Loucy (cell line): ENCODE data around the gene FOXM1.

Source experiments
- EZH2phosphoT487 ChIP-seq: fragments of 200-600 bp; IDR thresholded peaks from 2 replicates; pipeline ENCODE4 v1.6.1; 2018; ENCODE audit warnings: antibody characterized with exemption, mild to moderate bottlenecking, moderate library complexity, borderline replicate concordance
- TF ChIP-seq, protein P1 (sequence below): fragments of 200-600 bp; sonication (generic); conservative IDR thresholded peaks from 2 replicates; pipeline ENCODE4 v1.5.1; 2014; ENCODE audit warnings: mild to moderate bottlenecking, antibody characterized with exemption, low read length

DNA sequence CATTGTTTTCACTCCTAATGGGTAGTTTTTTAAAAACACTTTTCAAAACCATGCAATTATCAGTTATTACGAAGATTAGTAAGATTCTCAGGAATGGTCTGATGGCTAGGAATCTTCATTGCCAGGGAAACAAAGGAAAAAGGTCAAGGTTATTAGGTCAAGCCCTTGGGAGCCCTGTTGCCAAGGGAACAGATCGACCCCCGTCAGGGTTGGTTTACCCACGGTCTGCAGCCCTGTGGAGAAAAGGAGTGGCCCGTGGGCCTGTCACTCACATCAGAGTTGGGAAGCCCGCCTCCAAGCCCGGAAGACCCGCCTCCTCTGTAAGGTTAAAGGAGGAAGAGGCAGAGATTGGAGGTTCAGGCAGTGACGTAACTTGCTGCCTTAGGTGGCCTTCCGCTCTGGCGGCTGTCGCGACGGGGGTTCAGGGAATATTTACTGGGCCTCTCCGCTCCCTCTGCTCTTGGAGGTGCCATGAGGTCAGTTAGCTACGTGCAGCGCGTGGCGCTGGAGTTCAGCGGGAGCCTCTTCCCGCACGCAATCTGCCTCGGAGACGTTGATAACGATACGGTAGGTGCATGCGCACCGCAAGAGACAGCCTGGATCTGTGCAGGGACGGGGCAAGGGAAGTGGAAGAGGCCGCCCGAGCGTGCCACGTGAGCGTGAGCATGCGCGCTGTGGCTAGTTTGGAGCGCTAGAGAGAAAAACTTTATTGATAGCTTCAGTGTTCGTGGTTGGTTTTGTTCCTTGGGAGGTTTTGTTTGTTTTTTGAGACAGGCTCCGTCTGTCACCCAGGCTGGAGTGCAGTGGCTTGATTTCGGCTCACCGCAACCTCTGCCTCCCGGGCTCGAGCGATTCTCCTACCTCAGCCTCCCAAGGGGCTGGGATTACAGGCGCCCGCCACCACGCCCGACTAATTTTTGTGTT is 64.4 kb downstream of the FOXM1 start, which contains the start of gene ITFG2:
- TF ChIP-seq, protein P1, sequence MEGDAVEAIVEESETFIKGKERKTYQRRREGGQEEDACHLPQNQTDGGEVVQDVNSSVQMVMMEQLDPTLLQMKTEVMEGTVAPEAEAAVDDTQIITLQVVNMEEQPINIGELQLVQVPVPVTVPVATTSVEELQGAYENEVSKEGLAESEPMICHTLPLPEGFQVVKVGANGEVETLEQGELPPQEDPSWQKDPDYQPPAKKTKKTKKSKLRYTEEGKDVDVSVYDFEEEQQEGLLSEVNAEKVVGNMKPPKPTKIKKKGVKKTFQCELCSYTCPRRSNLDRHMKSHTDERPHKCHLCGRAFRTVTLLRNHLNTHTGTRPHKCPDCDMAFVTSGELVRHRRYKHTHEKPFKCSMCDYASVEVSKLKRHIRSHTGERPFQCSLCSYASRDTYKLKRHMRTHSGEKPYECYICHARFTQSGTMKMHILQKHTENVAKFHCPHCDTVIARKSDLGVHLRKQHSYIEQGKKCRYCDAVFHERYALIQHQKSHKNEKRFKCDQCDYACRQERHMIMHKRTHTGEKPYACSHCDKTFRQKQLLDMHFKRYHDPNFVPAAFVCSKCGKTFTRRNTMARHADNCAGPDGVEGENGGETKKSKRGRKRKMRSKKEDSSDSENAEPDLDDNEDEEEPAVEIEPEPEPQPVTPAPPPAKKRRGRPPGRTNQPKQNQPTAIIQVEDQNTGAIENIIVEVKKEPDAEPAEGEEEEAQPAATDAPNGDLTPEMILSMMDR, result no peak
- TF ChIP-seq EZH2phosphoT487, result no peak
